ENCODE results near the gene TCAF2.
"Not testable (repeated sequence)": the region's sequence is repeated elsewhere in the genome, so short reads cannot be mapped to it uniquely, and the experiment has no call there.

Gene TCAF2

GRCh38 chr7:143620646-143621045, at the start of gene TCAF2:
Gene TCAF2 (plus strand): TSS chr7:143620974.
- DNase-seq (ENCODE audit: low read depth), result peak; percentile 56

DNA sequence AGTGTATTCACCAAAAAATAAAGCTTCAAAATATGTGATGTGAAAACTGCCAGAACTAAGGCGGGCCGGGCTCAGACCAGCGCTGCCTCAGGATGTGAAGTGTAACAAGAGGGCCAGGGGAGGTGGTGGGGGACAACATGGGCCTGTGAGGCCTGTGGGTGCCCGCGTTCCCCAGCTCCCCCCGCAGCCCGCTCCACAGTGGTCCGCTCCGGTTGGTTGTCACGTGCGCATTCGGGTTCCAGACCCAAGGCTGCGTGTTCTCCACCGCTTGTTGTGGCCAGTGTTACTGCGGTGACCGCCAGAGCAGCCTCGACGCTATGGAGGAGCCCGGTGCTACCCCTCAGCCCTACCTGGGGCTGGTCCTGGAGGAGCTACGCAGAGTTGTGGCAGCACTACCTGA, 49.3 kb upstream of the TCAF2 start, which contains the start of gene CTAGE15:
Gene CTAGE15, plus strand, starts transcription at position 301 of the 400 bp plus-strand sequence. Its CDS starts 17 bp downstream, at position 318.
- not testable (repeated sequence) for DNase-seq (ENCODE audit: low read depth)

DNA sequence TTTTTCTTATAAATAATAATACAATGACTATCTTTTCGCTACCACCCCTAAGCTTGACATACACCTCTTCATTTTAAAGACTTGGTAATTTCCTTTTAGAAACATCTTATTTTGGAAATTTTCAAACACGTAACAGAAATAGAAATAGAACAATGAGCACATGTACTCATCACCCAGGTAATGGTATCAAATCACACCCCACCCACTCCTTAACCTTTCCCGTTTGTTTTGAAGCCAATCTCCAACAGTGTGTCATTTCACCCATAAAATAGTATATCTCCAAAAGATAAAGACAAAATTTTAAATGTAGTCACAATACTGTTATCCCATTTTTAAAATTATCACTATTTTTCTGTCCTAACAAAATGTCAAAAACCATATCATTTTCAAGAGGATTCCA, 32.6 kb upstream of the TCAF2 start:
- DNase-seq (ENCODE audit: low read depth), result not testable (repeated sequence)

DNA sequence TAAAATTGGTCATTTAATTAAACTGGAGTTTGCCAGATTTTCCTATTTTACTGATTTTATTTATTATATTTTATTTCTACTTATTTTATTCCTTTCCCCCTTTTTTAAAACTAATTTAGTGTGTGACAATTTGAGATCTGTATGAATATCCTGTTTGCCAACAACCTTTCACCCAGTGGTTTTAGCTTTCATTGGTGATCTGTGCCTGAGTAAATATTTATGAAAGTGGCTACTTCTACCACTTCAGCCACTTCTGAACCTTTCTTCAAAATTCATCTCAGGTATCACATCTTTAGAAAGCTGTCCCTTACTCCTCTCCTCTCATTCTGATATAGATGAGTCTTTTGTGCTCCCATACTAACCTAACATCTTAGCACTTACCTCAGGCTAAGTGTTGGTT, 30.9 kb upstream of the TCAF2 start:
- DNase-seq (ENCODE audit: low read depth), result not testable (repeated sequence)

GRCh38 chr7:143598086-143598485, 22.7 kb upstream of the TCAF2 start:
- DNase-seq (ENCODE audit: low read depth), result not testable (repeated sequence)

GRCh38 chr7:143603549-143603948, 17.2 kb upstream of the TCAF2 start:
- DNase-seq (ENCODE audit: low read depth), result not testable (repeated sequence)

DNA sequence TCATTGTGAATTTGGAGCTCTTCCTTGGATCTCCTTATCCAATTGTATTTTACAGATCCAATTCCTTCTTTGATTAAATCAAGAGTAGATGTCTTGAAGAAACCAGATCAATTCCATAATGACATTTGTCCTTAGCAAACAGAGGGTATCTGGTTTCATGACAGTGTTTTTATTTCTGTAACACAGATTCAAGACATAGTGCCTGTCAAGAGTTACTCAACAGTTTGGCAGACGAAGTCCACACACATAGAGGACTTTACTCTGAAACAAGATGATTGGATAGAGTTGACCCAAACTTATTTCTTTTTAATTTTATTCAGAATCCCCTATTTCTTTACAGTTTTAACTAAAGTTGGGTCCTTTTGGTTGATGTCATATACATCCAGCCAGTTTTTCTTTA, 14.7 kb upstream of the TCAF2 start:
- not testable (repeated sequence) for DNase-seq (ENCODE audit: low read depth)

DNA sequence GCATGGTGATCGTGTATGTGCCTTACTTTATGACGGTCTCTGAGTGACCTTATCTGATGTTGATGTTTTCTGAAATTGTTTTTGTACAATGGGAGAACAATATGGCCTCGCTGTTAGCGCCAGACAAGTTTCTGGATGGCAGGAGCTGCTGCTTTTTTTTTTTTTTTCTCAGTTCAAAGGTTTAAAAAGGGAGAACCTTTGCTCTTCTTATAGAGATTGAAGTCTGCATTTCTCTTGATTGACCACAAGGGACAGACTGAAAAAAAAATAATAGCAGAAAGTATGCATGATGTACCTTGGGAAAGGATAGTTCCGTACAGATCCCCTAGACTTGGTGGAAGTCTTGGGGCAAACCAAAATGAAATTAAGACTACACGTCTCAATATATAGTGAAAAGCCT, 5.2 kb upstream of the TCAF2 start:
- DNase-seq (ENCODE audit: low read depth), result not testable (repeated sequence)

GRCh38 chr7:143617204-143617603, 3.6 kb upstream of the TCAF2 start:
- DNase-seq (ENCODE audit: low read depth), result not testable (repeated sequence)

GRCh38 chr7:143620058-143620457, 716 bp upstream of the TCAF2 start:
- DNase-seq (ENCODE audit: low read depth), result not testable (repeated sequence)

DNA sequence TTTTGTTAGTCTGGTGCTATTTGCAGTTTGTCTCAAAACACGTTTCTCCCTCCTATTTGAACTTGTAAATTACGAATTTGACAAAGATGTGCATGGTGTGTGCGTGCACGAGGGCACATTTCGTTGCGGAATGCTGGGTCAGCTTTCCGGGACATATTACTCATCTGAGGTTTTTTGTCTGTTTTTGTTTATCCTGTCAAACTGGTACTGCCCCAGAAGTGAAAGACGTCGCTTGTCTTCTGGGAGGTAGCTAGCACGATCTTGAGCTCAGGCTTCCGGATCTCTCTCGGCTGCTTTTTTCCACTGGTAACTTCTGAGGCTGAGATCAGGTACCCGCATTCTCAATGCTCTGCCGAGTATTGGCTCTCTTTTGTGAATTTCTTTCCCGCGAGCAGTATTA, 401 bp downstream of the TCAF2 start:
- not testable (repeated sequence) for DNase-seq (ENCODE audit: low read depth)

GRCh38 chr7:143622130-143622529, 1.4 kb downstream of the TCAF2 start:
- DNase-seq (ENCODE audit: low read depth), result not testable (repeated sequence)

DNA sequence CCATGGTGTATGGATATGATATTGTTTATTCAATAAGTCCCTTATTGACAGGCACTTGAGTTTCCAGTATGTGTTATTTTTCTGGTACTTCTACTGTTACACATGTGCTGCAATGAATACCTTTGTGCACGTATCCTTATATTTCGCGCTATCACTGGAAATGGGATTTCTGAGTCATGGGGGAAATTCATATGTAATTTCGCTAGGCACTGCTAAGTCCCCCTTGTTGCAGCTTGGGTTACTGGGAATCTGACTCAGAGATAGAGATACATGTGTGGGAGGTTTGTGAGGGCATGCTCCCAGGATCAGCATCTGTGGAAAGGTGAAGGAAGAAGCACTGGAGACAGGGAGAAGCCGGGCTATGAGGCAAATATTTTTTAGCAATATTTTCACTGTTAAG, 9.9 kb downstream of the TCAF2 start:
- not testable (repeated sequence) for DNase-seq (ENCODE audit: low read depth)

DNA sequence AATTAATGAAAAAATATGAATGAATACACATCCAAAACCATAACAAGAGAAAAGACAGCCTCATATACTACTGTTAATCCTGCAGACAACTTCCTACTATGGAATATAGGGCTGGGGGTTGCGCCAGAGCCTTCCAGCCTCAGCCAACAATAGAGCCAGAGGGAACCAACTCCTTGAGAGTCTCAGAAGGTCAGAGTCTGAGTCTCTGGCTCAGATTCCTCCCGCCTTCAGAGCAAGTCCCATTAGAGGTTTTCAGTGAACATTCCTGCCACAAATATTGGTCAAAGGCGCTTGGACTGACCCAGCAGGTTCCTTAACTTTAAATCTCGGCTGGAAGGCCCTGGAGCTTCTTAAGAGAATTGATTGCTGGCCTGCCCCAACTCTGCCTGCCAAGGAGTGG, 11.7 kb downstream of the TCAF2 start:
- not testable (repeated sequence) for DNase-seq (ENCODE audit: low read depth)

GRCh38 chr7:143633013-143633618, 12.3 kb downstream of the TCAF2 start:
- DNase-seq (ENCODE audit: low read depth), result not testable (repeated sequence)

- DNase-seq (ENCODE audit: low read depth), result not testable (repeated sequence)
Measured at GRCh38 chr7:143635364-143636240, 14.8 kb downstream of the TCAF2 start.

GRCh38 chr7:143639372-143639771, 18.6 kb downstream of the TCAF2 start:
- DNase-seq (ENCODE audit: low read depth), result not testable (repeated sequence)

DNA sequence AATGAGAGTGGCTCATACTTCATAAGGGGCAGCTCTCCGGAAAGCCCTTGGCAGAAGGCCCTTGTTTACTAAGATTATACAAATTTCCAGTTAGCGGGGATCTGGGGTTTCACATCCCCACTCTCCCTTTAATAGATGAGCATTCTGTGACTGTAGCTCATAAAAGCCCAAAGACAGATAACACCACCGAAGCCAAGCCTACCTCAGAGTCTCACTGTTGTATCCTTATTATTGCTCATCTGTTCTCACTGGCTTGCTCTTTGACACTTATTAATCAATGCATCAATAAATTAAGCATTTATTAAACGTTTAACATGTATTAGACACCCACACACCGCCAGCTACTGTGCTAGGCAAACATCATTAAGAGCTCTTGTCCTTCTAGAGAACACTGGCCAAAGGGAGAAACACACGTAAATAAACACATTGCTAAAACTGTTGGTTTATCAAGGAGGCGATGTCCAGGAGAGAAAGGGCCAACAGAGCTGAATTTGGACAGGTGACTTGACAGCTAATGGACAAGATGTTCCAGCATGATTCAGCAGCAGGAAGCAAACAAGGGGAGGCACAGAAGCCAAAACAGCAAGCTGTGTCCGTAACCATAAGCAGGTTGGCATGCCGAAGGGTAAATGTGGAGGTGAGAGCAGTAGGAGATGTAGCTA, 19.9 kb downstream of the TCAF2 start:
- DNase-seq (ENCODE audit: low read depth), result not testable (repeated sequence)

GRCh38 chr7:143646598-143646997, 25.8 kb downstream of the TCAF2 start:
- DNase-seq (ENCODE audit: low read depth), result not testable (repeated sequence)

GRCh38 chr7:143649902-143650301, 29.1 kb downstream of the TCAF2 start:
- DNase-seq (ENCODE audit: low read depth), result not testable (repeated sequence)

GRCh38 chr7:143650447-143650846, 29.7 kb downstream of the TCAF2 start:
- not testable (repeated sequence) for DNase-seq (ENCODE audit: low read depth)
